ENCODE measurements around the gene PCMTD2.

Gene PCMTD2

DNA sequence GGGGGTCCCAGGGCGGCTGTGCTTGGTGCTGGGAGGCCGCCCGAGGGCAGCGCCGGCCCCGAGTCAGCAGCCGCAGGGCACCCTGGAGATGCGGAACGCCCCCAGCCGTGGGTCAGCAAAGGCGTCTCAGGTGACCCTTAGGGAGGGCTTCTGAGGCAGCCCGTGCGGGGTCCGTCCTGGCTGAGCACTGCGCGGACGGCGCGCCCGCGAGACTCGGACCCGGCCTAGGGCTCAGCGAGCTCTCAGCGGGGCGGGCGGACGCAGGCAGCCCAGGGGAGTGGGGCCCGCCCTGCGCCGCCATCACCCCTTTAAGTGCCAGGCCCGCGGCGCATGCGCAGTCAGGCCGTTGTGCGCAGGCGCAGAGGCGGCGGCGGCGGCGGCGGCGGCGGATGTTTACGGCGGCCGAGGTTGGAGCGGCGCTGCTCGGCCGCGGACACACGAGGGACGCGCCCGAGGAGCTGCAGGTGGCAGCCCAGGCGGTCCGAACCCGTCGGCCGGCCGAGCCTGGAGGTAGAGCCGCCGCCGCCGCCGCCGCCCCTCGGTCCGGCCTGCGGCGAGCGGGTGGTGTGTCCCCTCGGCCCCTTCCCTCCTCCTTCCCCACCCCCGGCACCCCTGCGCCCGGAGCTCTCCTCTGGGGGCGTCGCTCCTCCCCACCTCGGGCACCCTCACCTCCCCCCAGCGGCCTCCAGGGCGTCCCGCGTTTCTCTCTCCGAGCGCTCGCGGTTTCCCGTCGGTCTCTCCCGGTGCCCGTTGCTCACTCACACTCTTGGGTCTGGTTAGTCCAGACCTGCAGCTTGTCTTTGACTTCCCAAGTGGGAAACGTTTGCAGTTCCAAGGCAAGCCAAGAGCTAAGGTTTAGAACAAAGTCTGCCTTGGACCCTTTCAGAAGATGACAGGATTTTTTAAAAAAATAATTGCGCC lies at the start of gene PCMTD2:
TSS of gene PCMTD2 (plus strand) at position 388 of the 921 bp plus-strand sequence. CDS start 4,218 bp downstream, outside the sequence.
- peak; percentile 74 to 79 for DNase-seq (ENCODE audit: low read depth in 2 of 2)

DNA sequence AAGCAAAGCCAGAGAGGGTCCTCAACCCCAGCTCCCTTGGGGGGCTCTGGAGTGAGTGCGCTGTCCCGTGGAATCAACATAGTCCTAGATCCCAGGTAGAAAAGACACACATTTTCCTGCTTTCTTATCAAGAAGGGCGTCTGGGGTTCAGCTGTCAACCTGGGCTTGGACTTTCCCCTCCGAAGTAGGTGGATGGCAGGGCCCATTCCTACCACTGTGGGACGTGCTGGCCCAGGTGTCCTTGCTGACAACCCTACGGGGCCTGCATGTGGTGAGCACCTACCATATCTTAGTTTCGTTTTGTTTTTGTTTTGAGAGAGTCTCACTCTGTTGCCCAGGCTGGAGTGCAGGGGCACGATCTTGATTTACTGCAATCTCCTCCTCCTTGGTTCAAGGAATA lies 48.9 kb upstream of the PCMTD2 start:
- DNase-seq (ENCODE audit: low read depth in 2 of 2) = no peak

DNA sequence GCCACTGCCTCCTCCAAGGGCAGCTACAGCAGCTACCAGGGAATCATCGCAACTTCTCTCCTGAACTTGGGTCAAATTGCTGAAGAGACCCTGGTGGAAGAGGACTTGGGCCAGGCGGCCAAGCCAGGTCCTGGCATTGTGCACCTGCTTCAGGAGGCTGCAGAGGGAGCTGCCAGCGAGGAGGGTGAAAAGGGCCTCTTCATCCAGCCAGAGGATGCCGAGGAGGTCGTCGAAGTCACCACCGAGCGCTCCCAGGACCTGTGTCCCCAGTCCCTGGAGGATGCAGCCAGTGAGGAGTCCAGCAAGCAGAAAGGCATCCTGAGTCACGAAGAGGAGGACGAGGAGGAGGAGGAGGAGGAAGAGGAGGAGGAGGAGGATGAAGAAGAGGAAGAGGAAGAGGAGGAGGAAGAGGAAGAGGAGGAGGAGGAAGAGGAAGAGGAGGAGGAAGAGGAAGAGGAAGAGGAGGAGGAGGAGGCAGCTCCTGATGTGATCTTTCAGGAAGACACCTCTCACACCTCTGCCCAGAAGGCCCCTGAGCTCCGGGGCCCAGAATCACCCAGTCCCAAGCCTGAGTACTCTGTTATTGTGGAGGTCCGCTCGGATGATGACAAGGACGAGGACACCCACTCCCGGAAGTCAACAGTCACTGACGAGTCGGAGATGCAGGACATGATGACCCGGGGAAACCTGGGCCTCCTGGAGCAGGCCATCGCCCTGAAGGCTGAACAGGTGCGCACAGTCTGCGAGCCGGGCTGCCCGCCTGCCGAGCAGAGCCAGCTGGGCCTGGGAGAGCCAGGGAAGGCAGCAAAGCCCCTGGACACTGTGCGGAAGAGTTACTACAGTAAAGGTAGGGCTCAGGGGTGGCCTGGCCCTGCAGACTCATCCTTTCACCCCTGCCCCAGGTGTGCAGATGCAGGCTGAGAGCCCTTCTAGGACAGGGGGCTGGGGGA lies 47.6 kb upstream of the PCMTD2 start:
- DNase-seq (ENCODE audit: low read depth in 2 of 2) = no peak

DNA sequence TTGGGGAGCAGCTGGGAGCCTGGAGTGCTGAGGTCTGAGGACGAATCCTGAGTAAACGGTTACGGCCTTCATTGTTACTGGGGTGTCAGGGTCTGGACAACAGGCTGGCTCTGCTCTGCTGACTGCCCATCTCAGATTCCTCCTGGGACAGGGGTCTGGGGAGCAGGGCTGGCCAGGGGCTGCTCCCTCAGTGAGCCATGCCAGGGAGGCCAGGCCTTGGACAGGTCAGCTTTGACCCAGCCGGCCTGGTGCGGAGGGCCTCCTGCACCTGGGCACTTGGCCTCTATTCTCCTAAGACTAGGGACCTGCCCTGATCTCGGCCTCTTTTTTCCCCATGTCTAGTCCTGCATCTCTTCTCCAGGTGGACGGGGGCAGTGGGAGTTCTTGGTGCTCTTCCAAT lies 46.4 kb upstream of the PCMTD2 start:
- no peak for DNase-seq (ENCODE audit: low read depth in 2 of 2)

GRCh38 chr20:64210656-64211369 lies 44.7 kb upstream of the PCMTD2 start:
- no peak for DNase-seq (ENCODE audit: low read depth in 2 of 2)

GRCh38 chr20:64211874-64212658 lies 43.5 kb upstream of the PCMTD2 start:
- no peak for DNase-seq (ENCODE audit: low read depth in 2 of 2)

- DNase-seq (ENCODE audit: low read depth in 2 of 2) = no peak
These were observed 42.8 kb upstream of the PCMTD2 start for GRCh38 chr20:64212755-64213154.

GRCh38 chr20:64214113-64214512 lies 41.4 kb upstream of the PCMTD2 start:
- DNase-seq (ENCODE audit: low read depth in 2 of 2) = no peak

GRCh38 chr20:64214952-64215351 lies 40.6 kb upstream of the PCMTD2 start:
- DNase-seq (ENCODE audit: low read depth in 2 of 2) = no peak

DNA sequence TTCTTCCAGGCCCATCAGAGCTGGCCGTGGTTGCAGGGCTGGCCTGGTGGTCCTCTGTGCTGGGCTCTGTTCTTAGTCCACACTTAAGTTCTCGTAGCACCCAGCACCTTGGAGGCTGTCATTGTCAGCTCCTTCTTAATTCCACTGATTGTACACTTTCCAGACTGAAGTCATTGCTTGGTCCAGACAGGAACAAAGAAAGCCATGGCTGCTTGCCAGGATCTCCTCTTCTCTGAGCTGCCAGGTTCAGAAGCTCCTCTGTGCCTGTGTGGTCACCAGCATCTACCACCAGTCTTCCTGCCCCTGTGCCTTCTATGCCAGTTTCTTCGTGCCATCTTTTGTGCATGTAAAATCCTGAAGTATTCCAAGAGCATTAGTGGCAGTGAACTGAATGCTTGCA lies 39.5 kb upstream of the PCMTD2 start:
- no peak for DNase-seq (ENCODE audit: low read depth in 2 of 2)

DNA sequence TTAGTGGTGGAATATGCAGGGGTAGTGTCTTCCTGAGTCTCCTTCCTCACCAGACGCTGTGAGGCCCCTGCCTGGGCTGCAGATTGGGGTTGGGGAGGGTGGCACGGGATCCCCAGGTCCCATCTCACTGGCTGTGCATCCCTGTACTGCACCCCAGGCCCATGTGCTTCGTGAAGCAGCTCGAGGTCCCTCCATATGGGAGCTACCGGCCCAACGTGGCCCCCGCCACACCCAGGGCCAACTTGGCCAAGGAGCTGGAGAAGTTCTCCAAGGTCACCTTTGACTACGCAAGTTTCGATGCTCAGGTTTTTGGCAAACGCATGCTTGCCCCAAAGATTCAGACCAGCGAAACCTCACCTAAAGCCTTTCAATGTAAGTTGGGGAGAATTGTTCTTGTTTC lies 38.6 kb upstream of the PCMTD2 start:
- no peak for DNase-seq (ENCODE audit: low read depth in 2 of 2)

GRCh38 chr20:64217539-64218221 lies 37.9 kb upstream of the PCMTD2 start:
- no peak for DNase-seq (ENCODE audit: low read depth in 2 of 2)

DNA sequence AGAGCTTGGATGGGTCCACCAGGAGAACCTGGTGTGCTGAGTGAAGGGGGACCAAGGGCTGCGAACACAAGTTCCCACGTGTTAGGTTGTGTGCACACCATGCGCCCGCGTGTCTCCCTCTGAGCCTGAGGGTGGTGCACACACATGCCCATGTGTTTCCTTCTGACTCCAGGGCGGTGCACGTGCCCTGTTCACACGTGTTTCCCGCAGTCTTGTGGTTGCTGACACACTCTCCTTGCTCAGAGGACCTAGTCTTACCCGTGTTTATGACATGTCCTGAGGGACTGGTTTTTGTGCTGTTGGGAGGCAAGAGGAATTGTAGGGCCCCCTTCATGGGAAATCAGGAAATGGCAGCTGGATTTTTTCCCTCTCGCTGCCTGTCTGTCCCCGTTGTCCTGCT lies 36.3 kb upstream of the PCMTD2 start:
- no peak for DNase-seq (ENCODE audit: low read depth in 2 of 2)

GRCh38 chr20:64219730-64220129 lies 35.8 kb upstream of the PCMTD2 start:
- DNase-seq (ENCODE audit: low read depth in 2 of 2) = no peak

- no peak for DNase-seq (ENCODE audit: low read depth in 2 of 2)
These were observed 35.1 kb upstream of the PCMTD2 start for GRCh38 chr20:64220420-64220819.

- DNase-seq (ENCODE audit: low read depth in 2 of 2) = no peak
These were observed 34.5 kb upstream of the PCMTD2 start for GRCh38 chr20:64220891-64221527.

DNA sequence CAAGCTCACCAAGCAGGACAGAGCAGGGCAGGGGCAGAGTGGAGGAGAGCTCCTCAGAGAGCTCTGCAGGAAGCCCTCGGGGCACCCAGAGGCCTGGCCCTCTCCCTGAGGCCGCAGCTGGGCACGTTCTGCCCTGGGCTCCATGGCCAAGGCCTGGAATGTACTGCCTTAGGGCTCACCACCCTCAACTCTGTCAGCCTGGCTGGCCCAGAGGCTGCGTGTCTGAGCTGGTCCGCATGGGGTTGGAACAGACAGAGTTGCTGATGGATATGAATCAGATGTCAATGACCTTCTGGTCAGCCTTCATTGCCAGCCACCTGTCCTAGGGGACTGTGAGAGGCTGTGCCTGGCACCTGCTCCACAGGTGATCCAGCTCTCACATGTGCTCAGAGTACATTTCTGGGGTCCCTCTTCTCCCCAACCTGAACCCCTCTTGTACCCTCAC lies 33.2 kb upstream of the PCMTD2 start:
- no peak for DNase-seq (ENCODE audit: low read depth in 2 of 2)

DNA sequence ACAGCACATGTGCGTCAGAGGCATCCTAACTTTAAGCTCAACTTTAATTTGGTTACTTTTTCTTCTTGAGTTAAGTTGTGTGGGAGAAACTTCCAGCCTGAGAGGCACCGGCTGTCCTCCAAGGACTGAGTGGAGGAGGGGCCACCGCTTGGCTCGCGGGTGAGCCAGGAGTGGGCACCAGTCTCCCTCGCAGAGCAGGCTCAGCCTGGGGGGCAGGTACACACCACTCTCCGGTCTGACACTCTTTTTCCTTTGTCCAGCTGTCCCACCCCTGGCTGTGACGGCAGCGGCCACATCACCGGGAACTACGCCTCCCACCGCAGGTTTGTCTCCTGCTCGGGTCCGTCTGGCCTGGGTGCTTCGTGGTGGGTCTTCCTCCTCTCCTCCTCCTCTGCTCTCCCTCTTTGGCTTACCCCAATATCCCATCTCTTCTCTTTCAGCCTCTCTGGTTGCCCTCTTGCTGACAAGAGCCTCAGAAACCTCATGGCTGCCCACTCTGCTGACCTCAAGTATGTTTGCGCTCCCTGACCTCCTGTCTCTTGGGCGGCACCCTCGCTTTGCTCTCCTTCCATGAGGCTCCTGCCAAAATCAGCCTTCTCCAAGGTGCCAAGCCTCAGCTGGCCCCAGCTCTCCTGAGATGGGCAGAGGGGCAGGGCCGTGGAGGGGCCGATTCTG lies 32.6 kb upstream of the PCMTD2 start:
- DNase-seq (ENCODE audit: low read depth in 2 of 2) = no peak

DNA sequence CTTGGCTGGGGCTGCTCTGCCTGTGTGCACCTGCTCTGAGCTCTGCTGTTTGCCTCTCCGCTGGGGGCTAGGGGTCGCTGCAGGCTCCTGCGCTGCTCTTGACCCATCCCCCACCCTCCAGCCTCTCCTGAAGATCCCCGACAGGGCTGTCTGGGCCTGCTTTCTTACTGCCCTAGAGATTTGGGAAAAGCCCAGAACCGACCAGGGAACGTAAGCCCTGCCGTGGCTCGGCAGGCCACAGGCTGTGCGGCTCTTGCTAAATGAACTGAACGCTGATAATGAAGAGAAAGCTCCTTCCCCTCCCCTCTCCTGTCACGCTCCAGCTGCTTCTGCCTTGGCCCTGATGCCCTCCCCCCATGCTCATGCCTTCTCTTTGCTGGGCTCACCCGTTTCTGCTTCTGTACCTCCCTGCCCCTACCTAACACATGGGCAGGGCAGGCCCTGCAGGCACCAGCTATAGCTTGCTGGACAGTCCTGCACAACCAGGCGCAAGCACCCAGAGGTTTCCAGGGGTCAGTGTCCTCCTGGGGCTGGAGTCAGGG lies 32.0 kb upstream of the PCMTD2 start:
- no peak for DNase-seq (ENCODE audit: low read depth in 2 of 2)
